H9 (cell line): Measurements from ENCODE around the gene BIRC6. TPM values are rescaled to one million over a fixed set of nuclear protein-coding genes. Genes with fewer than 3 reads are reported as not detected.

ENCODE experiments used
- DNase-seq: peaks from one replicate; pipeline ENCODE4 v3.0.0-alpha.2; 2017
- H2AFZ ChIP-seq: one replicate; pipeline ENCODE4 v1.6.1; 2013; ENCODE audit warnings: mild to moderate bottlenecking, low read length, control low read depth, moderate library complexity
- H2AK5ac ChIP-seq: 2 replicates; pipeline ENCODE4 v1.6.1; 2013; ENCODE audit warnings: low read length, control low read depth, mixed read lengths; ENCODE audit not compliant: insufficient read length
- H2BK120ac ChIP-seq: one replicate; pipeline ENCODE4 v1.6.1; 2013; ENCODE audit warnings: low read depth, mild to moderate bottlenecking, low read length, control low read depth, inconsistent platforms; ENCODE audit not compliant: poor library complexity, severe bottlenecking
- H2BK12ac ChIP-seq: 2 replicates; pipeline ENCODE4 v1.6.1; 2013; ENCODE audit warnings: low read length, control low read depth, mixed read lengths, low read depth; ENCODE audit not compliant: insufficient read length
- H2BK15ac ChIP-seq: 2 replicates; pipeline ENCODE4 v1.6.1; 2013; ENCODE audit warnings: low read depth, low read length, control low read depth
- H2BK20ac ChIP-seq: one replicate; pipeline ENCODE4 v1.6.1; 2013; ENCODE audit warnings: low read depth, mild to moderate bottlenecking, low read length, control low read depth, inconsistent platforms; ENCODE audit not compliant: poor library complexity, severe bottlenecking
- H2BK5ac ChIP-seq: 2 replicates; pipeline ENCODE4 v1.6.1; 2013; ENCODE audit warnings: low read length, control low read depth, mixed read lengths; ENCODE audit not compliant: insufficient read length
- H3K14ac ChIP-seq: 2 replicates; pipeline ENCODE4 v1.6.1; 2013; ENCODE audit warnings: low read length, control low read depth; ENCODE audit not compliant: insufficient read depth
- H3K18ac ChIP-seq: 2 replicates; pipeline ENCODE4 v1.6.1; 2013; ENCODE audit warnings: low read depth, mild to moderate bottlenecking, mixed read lengths, low read length, control low read depth; ENCODE audit not compliant: insufficient read length
- H3K23ac ChIP-seq: 2 replicates; pipeline ENCODE4 v1.6.1; 2013; ENCODE audit warnings: low read length, control low read depth, mixed read lengths, low read depth; ENCODE audit not compliant: insufficient read length
- H3K23me2 ChIP-seq: 2 replicates; pipeline ENCODE4 v1.6.1; 2013; ENCODE audit warnings: low read depth, mild to moderate bottlenecking, mixed read lengths, low read length, control low read depth; ENCODE audit not compliant: insufficient read length, poor library complexity, severe bottlenecking
- H3K27ac ChIP-seq: 2 replicates; pipeline ENCODE4 v1.5.1; 2013; ENCODE audit warnings: low read length, control low read depth, mixed read lengths, low read depth; ENCODE audit not compliant: insufficient read length
- H3K27me3 ChIP-seq: 2 replicates; pipeline ENCODE4 v1.6.1; 2013; ENCODE audit warnings: low read length, control low read depth, inconsistent platforms; ENCODE audit not compliant: insufficient read depth
- H3K4ac ChIP-seq: 2 replicates; pipeline ENCODE4 v1.6.1; 2013; ENCODE audit warnings: low read depth, mild to moderate bottlenecking, control low read depth, inconsistent platforms, low read length, moderate library complexity
- H3K4me1 ChIP-seq: 2 replicates; pipeline ENCODE4 v1.6.1; 2013; ENCODE audit warnings: low read length, control low read depth, inconsistent platforms; ENCODE audit not compliant: insufficient read depth
- H3K4me2 ChIP-seq: 2 replicates; pipeline ENCODE4 v1.6.1; 2013; ENCODE audit warnings: low read length, control low read depth, mixed read lengths; ENCODE audit not compliant: insufficient read length, insufficient read depth
- H3K56ac ChIP-seq: 2 replicates; pipeline ENCODE4 v1.6.1; 2013; ENCODE audit warnings: low read depth, mild to moderate bottlenecking, mixed read lengths, low read length, control low read depth; ENCODE audit not compliant: insufficient read length
- H3K79me1 ChIP-seq: 2 replicates; pipeline ENCODE4 v1.6.1; 2013; ENCODE audit warnings: low read depth, mild to moderate bottlenecking, moderate library complexity, low read length, control low read depth, inconsistent platforms; ENCODE audit not compliant: insufficient read depth, poor library complexity, severe bottlenecking
- H3K79me2 ChIP-seq: 2 replicates; pipeline ENCODE4 v1.6.1; 2013; ENCODE audit warnings: low read length, control low read depth, inconsistent platforms; ENCODE audit not compliant: insufficient read depth
- H3K9ac ChIP-seq: 2 replicates; pipeline ENCODE4 v1.6.1; 2013; ENCODE audit warnings: low read length, control low read depth, mixed read lengths; ENCODE audit not compliant: insufficient read length; ENCODE audit errors: extremely low read depth
- H3K9me3 ChIP-seq: one replicate; pipeline ENCODE4 v1.6.1; 2013; ENCODE audit warnings: low read depth, low read length, inconsistent platforms; ENCODE audit not compliant: control insufficient read depth
- H3T11ph ChIP-seq: one replicate; pipeline ENCODE4 v1.6.1; 2013; ENCODE audit warnings: mild to moderate bottlenecking, low read length, control low read depth, inconsistent platforms
- H4K20me1 ChIP-seq: one replicate; pipeline ENCODE4 v1.6.1; 2013; ENCODE audit not compliant: control insufficient read depth, insufficient read length, insufficient read depth
- H4K5ac ChIP-seq: 2 replicates; pipeline ENCODE4 v1.6.1; 2013; ENCODE audit warnings: low read depth, mild to moderate bottlenecking, mixed read lengths, low read length, control low read depth; ENCODE audit not compliant: insufficient read length
- H4K8ac ChIP-seq: replicated peaks from 2 replicates; pipeline ENCODE4 v1.6.1; 2013; ENCODE audit warnings: low read length, control low read depth, mixed read lengths, low read depth; ENCODE audit not compliant: insufficient read length
- H4K91ac ChIP-seq: 2 replicates; pipeline ENCODE4 v1.6.1; 2013; ENCODE audit warnings: low read depth, mild to moderate bottlenecking, moderate library complexity, mixed read lengths, low read length, control low read depth; ENCODE audit not compliant: insufficient read length
- H3K27ac Mint-ChIP-seq, 3 experiments: 2 replicates in 2 of 3; 3 replicates in 1 of 3; pipeline ENCODE4 v1.8.0; 2020 to 2021; ENCODE audit warnings: mixed read lengths in 3 of 3, mild to moderate bottlenecking in 1 of 3, moderate library complexity in 1 of 3
- H3K27me3 Mint-ChIP-seq: 2 replicates; pipeline ENCODE4 v1.8.0; 2021; ENCODE audit warnings: low read depth, mild to moderate bottlenecking, moderate library complexity, mixed read lengths
- H3K36me3 Mint-ChIP-seq, 3 experiments: 2 replicates in 2 of 3; 3 replicates in 1 of 3; pipeline ENCODE4 v1.8.0; 2020 to 2021; ENCODE audit warnings: low read depth in 3 of 3, mixed read lengths in 3 of 3; ENCODE audit not compliant: insufficient read depth in 1 of 3
- H3K4me1 Mint-ChIP-seq, 2 experiments: 2 replicates each; pipeline ENCODE4 v1.8.0; 2020; ENCODE audit warnings: mixed read lengths in 2 of 2
- H3K4me3 Mint-ChIP-seq, 2 experiments: 2 replicates in 1 of 2; 3 replicates in 1 of 2; pipeline ENCODE4 v1.8.0; 2020 to 2021; ENCODE audit warnings: mild to moderate bottlenecking in 2 of 2, mixed read lengths in 2 of 2, moderate library complexity in 1 of 2
- H3K9me3 Mint-ChIP-seq, 2 experiments: 2 replicates in 1 of 2; 3 replicates in 1 of 2; pipeline ENCODE4 v1.8.0; 2020; ENCODE audit warnings: mild to moderate bottlenecking in 2 of 2, mixed read lengths in 2 of 2, moderate library complexity in 1 of 2
- WGBS: extraction: QIAGEN DNeasy Blood & Tissue Kit; methylation state at CpG from one replicate; pipeline ENCODE4 v1.1.7; 2013; ENCODE audit warnings: missing lambda C conversion rate, low lambda C conversion rate, mixed read lengths; ENCODE audit not compliant: insufficient read length; ENCODE audit errors: extremely low coverage; 5-methylcytosine and 5-hydroxymethylcytosine counted together
- total RNA-seq: library from RNA; stranded (reverse); gene quantifications from 2 replicates; pipeline ENCODE4 v1.2.1, GENCODE V29; 2021
- TF ChIP-seq, protein P1 (sequence below): fragments of 200-600 bp; sonication (generic); conservative IDR thresholded peaks from 3 replicates; pipeline ENCODE4 v1.8.0; 2021; ENCODE audit warnings: antibody characterized with exemption, mild to moderate bottlenecking

The BIRC6 gene
- total RNA-seq, 1 experiment from 2014 or later = 78.8 TPM

DNA sequence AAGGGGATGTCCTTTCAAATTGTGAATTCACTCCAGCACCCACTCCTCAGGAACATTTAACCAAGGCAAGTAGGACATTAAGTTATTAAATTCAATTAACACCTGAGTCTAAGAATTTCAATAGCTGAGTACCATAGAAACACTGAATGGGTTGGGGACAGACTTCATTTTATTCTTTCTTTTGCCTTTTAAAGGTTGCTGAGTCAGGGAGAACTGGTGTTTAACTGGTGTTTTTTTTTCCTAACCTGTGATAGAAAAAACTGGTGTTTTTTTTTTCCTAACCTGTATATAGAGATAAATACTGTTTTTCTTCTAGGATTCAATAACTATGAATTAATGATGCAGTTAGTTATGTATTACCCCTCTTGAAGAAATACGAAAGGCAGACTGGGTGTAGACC is 309.9 kb downstream of the BIRC6 start:
- Histone ChIP-seq H2AFZ (no peak overlapping the region), H4K5ac (no peak overlapping the region), H3K79me2 (no peaks in the 10 kb centered on the region), H2BK120ac (no peak overlapping the region), H4K8ac (no peak overlapping the region), H4K20me1 (no peaks in the 10 kb centered on the region), H3K4ac (no peak overlapping the region), H3K4me1 (no peaks in the 10 kb centered on the region), H3K9me3 (no peaks in the 10 kb centered on the region), H3K23ac (no peak overlapping the region), H2BK20ac (no peak overlapping the region), H3K27ac (no peak overlapping the region), H3K9ac (no peak overlapping the region), H3K79me1 (no peaks in the 10 kb centered on the region), H3K4me2 (no peak overlapping the region), H2BK15ac (no peak overlapping the region), H2AK5ac (no peak overlapping the region), H3K27me3 (no peaks in the 10 kb centered on the region), H3K14ac (no peak overlapping the region), H2BK5ac (no peak overlapping the region), H3K18ac (no peak overlapping the region), H3K23me2 (no peaks in the 10 kb centered on the region), H4K91ac (no peak overlapping the region), H3K56ac (no peak overlapping the region), H3T11ph (no peak overlapping the region), H2BK12ac (no peak overlapping the region)
- no CpG with 5 or more reads among the region's 1 CpG for WGBS
- Mint-ChIP-seq H3K4me1 (no peaks in the 10 kb centered on the region), H3K36me3 (peaks cover 5 to 16% (median 11%) of the 10 kb centered on the region in 3 experiments; a peak in 5 of 7 replicates), H3K4me3 (no peak overlapping the region), H3K27ac (no peak overlapping the region), H3K27me3 (no peaks in the 10 kb centered on the region), H3K9me3 (peaks cover 0 to 3% of the 10 kb centered on the region in 2 experiments; a peak in 1 of 5 replicates)
- no peak for DNase-seq
- TF ChIP-seq, protein P1, sequence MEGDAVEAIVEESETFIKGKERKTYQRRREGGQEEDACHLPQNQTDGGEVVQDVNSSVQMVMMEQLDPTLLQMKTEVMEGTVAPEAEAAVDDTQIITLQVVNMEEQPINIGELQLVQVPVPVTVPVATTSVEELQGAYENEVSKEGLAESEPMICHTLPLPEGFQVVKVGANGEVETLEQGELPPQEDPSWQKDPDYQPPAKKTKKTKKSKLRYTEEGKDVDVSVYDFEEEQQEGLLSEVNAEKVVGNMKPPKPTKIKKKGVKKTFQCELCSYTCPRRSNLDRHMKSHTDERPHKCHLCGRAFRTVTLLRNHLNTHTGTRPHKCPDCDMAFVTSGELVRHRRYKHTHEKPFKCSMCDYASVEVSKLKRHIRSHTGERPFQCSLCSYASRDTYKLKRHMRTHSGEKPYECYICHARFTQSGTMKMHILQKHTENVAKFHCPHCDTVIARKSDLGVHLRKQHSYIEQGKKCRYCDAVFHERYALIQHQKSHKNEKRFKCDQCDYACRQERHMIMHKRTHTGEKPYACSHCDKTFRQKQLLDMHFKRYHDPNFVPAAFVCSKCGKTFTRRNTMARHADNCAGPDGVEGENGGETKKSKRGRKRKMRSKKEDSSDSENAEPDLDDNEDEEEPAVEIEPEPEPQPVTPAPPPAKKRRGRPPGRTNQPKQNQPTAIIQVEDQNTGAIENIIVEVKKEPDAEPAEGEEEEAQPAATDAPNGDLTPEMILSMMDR = no peak
